ENCODE data around the gene HEXA.

The HEXA gene

DNA sequence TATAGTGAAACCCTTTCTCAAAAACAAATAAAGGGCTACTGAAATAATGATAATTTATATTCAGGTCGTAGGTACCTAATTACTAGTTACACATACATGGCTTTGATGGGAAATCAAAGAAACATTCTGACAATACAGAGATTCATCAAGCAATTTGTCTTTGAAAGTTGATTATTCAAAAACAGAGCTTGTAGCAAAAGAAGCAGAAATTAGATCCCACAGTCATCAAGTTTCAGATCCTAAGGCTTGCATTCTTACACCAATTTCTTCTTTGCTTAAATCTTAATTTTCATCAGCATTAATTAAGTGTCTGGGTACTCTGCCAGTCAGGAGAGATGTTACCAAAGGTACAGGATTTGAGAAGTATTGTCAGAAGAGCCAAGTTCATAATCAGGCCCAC, 1.5 kb upstream of the HEXA start:
- DNase-seq (ENCODE audit: low read depth in 2 of 2, low spot score in 1 of 2): no peak

DNA sequence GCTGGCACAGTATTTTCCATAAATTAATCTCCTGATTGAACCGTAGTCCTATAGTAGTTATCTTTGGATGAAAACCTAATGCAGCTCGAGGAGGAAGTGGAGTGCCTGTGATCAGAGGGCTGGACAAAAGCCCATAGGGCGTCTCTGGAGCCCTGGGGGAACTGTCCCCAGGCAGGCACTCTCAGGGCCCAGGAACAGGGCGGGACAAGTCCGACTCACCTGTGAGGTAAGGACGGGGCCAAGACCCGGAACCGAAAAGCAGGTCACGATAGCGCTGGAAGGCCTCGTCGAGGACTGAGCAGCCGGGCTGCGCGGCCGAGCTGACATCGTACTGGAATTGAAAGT, 341 bp downstream of the HEXA start:
- DNase-seq (ENCODE audit: low read depth in 2 of 2, low spot score in 1 of 2): peak in 1 of 2 donors; percentile 11

DNA sequence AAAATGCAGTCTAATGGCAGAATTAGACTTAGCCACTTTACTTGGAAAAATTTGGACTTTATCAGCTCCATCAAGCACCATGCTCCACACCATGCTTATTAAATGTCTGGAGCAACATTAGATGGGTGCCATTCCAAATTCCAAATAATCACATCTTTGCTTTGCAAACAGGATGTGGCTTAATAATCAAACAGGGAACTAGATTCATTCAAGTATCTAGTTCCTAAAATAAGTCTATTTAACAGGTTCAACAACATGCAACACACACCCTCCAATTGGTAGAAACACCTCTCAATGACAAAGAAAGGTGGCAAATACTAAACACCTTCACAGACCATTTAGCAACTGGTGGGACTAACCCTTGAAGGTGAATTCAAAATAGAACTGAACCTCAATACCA, 3.5 kb downstream of the HEXA start:
- DNase-seq (ENCODE audit: low read depth in 2 of 2, low spot score in 1 of 2): no peak

DNA sequence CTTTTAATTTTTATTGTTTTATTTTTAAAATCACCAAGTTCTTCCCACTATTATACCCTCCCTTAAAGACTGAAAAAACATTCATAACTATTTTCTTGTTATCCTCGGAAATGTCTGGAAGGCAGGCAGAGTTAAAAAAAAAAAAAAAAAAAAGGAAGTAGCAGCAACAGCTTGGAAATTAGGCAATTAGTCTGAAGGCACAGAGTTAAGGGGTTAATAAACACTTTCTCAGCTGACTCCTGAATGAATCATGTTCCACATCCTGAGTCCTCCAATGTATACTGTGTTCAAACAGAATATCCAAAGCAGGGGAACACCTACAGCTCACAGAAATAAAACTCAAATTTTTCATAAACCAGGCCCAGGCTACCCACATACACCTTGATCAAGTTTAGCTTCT, 5.8 kb downstream of the HEXA start:
- no peak for DNase-seq (ENCODE audit: low read depth in 2 of 2, low spot score in 1 of 2)

DNA sequence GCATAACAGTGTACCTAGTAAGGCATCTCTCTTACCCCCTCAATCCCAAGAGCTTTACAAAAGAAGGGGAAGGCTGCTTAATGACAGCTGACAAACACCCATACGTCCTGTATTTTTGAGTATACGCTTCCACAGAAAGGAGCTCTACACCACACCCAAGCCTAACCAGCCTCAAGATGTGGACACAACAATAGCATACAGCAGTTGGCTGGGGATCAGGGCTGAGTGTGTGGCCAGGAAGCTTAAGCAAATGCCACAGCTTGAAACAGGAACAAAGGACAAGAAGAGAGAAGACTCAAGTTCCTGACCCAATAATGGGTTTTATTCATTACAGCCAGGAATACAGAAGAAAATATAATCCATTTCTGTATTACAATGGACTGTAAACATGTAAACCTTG, 6.9 kb downstream of the HEXA start:
- DNase-seq (ENCODE audit: low read depth in 2 of 2, low spot score in 1 of 2): no peak

DNA sequence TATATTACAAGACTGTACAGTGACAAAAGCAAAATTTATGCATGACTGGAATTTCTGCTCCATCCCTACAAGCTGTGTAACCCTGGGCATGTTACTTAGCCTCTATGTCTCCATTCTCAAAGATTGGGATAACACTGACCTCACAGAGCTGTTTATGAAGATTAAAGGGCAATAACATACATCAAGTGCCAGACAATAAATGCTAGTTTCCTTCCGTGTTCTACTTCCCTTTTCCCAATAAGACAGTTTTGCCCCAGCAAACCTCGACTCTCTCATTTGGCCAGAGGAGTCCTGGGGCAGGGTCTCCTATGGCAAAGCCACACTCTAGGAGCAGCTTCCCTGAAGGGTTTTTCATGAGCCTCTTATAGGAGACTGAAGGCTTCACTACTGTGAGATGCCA, 7.5 kb downstream of the HEXA start:
- no peak for DNase-seq (ENCODE audit: low read depth in 2 of 2, low spot score in 1 of 2)

DNA sequence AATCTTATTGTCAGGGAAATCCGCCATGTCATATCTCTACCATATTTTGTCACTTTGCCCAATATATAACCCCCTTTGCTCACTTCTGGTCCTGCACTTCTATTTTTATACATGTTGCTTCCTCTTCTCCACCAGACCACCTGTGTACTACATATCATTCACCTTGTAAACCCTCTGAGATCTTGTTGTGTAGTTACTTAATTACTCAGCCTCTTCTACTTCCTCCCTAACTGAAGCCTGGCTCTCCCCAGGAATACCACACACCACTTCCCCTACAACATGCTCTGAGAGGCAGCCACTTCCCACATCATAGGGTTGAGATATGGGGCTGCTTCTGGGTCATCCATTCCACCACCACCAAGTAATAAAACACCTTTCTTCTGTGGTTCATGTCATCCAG, 10.0 kb downstream of the HEXA start:
- no peak for DNase-seq (ENCODE audit: low read depth in 2 of 2, low spot score in 1 of 2)

DNA sequence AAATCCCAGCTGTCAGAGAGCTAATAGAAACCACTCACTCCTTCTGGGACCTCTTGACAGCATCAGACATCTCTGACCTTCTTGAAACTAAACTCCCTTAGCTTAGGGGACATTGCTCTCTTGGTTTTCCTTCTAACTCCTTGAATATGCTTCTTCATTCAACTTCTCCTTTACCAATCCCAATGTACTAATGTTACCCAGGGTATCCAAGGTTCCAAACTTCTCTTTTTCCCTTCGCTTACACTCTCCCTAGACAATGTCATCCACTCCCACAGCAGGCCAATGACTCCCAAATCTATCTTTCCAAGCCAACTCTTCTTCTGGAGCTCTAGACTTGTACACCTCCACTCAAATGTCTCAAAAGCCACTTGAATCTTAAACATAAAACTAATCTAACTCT, 14.6 kb downstream of the HEXA start:
- no peak for DNase-seq (ENCODE audit: low read depth in 2 of 2, low spot score in 1 of 2)

DNA sequence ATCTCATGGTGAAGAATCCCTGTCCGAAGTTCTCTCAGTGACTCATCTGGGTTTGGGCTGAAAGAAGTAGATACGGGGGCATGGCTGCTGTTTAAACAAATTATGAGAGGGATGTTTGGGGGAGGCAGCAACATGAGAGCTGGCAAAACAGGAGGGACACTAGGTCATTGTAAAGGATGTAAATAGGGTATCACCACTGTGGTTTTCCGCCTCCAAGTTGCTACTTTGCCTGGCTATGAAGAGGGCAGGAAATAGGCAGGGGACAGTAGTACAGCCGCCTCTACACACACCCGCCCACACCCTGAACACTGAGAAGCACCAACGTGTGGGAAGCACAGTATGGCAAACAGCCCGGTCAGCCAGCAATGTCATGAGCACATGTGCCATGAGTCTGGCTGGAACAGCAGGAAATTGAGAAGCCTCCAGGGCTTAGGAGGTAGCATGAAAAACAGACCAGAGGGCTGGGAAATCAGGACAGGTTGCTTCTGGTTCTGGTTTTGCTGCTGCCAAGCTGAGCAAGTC, 17.1 kb downstream of the HEXA start:
- no peak for DNase-seq (ENCODE audit: low read depth in 2 of 2, low spot score in 1 of 2)

DNA sequence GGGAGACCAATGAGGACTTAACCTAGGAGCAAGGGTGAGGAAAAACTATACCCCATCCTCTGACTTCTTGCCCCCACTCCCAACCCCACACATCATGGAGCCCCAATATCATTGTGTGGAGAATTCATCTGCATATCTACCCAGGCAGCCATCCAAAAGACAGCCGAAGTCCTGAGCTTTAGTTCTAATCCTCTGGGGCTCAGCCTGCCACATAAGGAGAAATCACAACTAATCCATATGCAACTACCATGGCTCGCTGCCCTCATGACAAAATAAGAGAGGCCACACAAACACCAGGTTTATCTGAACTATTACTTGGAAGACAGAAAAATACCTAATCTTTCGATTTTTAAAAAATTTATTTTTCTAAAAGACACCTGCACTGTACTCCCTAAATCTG, 17.7 kb downstream of the HEXA start:
- no peak for DNase-seq (ENCODE audit: low read depth in 2 of 2, low spot score in 1 of 2)

DNA sequence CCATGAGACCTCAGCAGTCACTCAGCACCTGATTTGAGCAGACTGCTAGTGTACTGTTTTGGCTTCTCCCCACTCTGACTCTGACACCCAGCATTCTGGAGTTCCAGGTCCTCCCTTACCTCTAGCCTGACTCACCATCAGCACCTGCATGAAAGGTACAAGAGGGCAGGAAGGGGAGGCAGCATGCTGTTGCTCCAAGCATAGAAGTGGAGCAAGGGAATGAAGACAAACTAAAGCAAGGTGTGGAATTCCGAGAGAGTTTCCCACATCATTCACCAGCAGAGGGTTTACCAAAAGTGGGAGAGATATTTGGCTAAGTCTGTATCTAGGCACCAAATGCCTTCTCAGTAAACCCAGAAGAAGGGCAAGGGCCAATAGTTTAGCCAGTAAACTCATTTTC, 21.3 kb downstream of the HEXA start:
- DNase-seq (ENCODE audit: low read depth in 2 of 2, low spot score in 1 of 2): no peak

DNA sequence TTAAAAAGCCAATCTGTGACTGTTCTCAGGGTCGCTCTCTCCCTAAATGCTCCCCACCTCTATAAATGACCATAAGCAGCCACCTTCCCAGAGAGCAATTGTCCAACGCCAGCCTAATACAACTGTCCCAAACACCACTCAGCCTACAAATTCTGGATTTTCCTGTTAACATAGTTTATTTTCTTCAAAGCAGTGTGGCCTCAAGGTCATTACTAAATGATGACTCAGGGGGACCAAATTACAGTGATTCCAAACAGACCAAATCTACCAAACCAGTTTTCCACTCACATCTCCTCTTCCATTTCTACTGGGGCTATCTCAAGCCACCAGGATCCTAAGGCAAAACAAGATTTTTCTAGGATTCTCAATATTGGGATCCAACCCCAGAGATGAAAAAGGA, 22.5 kb downstream of the HEXA start:
- no peak for DNase-seq (ENCODE audit: low read depth in 2 of 2, low spot score in 1 of 2)

DNA sequence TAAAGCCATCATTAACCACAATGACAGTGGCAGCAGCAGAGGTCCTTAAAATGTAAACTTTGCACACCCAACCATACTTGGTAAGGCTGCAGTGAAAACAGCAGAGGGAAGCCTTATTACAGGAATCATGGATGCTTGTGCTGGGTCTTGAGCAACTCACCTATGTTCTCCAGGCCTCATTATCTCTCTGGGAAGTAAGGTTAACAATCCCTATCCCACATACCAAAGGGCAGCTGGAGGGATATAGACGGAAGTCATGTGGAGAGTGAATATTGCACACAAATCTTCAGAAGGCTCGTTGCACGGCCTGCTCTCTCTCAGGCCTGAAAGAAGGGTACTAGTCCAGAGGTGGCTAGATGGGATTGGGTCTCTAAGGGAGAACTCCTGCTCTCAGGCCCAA, 30.0 kb downstream of the HEXA start:
- no peak for DNase-seq (ENCODE audit: low read depth in 2 of 2, low spot score in 1 of 2)

DNA sequence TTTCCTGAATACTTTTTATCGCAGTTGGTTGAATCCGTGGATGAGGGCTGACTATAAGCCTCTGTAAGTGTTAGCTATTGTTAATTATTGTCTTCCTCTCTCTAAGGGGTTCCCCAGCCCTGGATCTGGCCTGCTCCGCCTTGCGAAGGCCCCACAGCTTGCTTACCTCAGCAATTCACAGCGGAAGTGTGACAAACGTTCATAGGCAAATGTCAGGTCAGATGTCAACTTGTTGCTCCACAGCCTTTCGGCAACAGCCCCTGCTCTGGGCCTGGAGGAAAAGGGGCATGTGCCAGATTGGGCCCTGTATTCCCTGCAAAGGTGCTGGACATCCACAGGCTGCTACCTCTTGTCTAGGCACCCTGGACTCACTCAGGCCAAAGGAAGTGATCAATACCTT, 30.5 kb downstream of the HEXA start:
- DNase-seq (ENCODE audit: low read depth in 2 of 2, low spot score in 1 of 2): no peak

DNA sequence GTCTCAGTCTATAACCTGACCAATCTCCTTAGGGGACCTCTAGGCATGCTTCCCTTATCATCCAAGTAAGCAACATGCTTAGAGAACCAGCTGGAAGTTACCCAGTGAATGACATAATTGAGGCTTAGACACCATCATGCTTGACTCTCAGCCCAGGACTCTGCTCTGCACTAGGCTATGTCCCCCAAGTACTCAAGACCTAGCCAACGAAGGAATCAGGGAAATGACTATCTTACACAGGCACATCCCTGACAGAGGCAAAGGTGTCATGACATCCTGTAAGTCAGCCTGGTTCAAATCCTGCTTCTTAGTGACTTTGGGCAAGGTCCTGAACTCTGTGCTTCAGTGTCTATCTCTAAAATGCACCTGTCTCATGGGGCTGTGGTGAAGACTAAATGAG, 31.2 kb downstream of the HEXA start:
- no peak for DNase-seq (ENCODE audit: low read depth in 2 of 2, low spot score in 1 of 2)

DNA sequence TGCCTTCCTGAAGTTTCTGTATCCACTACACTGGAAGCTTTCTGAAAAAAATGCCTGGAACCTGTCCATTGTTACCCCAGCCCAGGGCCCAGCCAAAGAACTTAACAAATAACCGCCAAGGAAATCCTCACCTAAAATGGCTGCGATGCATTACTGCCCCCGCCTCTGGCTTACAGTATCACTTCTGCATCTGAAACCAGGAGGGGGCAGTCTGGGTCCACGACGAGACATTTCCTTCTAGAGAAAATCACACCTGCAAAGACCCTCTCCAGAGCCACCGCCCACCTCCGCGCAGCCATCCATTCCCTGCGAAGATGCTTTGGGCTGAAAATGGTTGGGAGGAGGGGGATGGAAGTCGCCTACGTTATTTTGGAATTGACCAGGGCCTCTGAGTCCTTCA, 33.4 kb downstream of the HEXA start:
- no peak for DNase-seq (ENCODE audit: low read depth in 2 of 2, low spot score in 1 of 2)

DNA sequence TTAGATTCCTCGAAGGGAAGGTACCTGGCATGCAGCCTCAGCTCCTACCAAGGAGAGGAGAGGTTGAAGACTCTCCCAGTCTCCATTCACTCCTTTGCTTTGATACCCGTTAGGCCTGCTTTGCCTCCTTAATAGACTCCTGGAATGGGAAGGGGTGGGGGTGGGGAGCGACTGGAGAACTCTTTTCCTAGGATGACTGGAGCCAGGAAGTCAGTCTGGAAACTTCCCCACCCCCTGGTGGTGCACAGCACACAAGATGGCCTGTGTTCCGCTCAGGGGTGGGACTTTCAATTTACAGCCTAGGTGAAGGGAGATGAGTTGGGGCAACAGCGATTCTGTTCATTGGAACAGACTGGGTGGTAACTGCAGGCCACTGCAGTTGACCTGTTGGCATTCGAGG, 34.5 kb downstream of the HEXA start:
- no peak for DNase-seq (ENCODE audit: low read depth in 2 of 2, low spot score in 1 of 2)

DNA sequence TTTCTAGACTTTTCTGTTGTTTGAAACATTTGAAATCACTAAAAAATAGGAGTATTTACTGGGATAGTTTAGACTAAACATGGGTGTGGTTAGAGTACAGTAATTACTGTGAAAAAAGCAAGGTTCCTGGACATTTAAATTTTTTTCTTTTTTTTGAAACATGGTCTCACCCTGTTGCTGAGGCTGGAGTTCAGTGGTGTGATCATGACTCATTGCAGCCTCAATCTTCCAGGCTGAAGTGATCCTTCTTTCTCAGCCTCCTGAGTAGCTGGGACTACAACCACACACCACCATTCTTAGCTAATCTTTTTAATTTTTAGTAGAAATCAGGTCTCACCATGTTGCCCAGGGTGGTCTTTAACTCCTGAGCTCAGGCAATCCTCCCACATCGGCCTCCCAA, 35.4 kb downstream of the HEXA start:
- DNase-seq (ENCODE audit: low read depth in 2 of 2, low spot score in 1 of 2): no peak

DNA sequence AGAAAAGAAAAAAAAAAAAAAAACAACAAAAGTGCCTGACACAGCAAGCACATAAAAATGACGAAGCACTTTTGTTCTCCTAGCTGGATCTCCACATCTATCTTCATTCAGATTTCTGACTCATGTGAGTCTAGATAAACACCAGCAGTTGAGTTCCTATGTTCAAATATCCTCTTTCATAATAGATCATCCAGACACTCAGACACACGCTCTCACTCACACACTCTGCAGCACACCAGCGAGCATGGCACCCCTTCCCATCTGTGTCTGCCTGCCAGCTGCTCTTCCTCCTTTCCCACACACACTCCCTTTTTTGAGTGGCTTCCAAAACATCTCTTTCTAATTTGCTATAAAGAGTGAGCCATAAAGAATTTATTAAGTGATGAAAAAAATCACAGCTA, 36.0 kb downstream of the HEXA start:
- DNase-seq (ENCODE audit: low read depth in 2 of 2, low spot score in 1 of 2): no peak

DNA sequence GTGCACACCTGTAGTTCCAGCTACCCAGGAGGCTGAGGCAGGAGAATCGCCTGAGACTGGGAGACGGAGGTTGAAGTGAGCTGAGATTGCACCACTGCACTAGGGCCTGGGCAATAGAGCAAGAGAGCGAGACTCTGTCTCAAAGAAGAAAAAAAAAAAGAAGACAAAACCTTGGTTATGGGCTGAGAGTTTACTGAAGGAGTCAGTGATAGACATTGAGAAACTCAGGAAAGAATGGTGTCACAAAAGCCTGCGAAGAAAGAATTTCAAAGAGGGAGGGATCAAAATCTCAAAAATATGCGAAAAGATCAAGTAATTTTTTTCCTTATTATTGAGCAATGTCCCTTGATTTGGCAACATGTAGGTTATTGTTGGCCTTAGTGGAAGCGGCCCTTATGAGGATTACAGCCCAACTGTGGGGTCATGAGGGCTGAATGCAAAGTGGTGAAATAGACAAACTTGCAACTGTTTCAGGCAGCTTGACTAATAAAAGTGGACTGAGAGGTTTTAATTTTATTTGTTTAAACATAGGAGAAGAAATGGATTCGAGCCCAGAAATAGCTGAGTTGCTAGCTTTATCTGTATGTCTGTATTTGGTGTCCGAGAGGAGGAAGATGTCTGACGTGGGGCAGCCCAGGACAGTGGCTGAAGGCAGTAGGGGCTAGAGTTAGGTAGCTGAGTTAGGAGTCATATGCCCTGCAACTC, 37.0 kb downstream of the HEXA start:
- DNase-seq (ENCODE audit: low read depth in 2 of 2, low spot score in 1 of 2): no peak

DNA sequence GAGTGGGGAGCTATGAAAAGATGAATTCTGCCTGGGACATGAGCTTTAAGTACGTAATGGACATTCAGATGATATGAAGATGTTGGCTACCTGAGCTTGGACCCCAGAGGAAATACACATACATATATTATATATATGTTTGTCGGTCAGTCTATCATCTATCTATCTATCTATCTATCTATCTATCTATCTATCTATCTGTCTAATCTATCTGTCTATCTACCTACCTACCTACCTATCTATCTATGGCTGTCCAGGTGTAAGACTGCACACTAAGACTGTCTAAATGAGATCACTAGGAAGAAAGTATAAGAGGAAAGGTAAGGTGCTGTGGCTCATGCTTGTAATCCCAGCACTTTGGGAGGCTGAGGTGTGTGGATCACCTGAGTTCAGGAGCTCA, 37.7 kb downstream of the HEXA start:
- DNase-seq (ENCODE audit: low read depth in 2 of 2, low spot score in 1 of 2): no peak

DNA sequence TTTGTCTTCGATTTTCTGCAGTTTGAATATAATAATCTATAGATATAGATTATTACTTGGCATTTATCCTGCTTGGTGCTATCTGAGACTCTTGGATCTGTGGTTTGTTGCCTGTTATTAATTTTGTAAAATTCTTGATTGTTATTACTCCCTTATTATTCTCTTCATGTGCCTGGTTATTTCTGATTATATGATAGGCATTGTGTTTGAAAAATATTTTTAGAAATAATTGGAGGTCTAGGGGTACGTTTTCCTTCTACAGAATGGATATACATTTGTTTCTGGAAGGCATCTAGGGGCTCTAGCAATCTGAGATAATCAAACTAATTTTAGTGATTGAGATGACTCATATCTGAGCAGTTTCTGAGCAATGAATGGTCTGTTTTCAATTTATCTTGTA, 41.0 kb downstream of the HEXA start:
- DNase-seq (ENCODE audit: low read depth in 2 of 2, low spot score in 1 of 2): no peak

DNA sequence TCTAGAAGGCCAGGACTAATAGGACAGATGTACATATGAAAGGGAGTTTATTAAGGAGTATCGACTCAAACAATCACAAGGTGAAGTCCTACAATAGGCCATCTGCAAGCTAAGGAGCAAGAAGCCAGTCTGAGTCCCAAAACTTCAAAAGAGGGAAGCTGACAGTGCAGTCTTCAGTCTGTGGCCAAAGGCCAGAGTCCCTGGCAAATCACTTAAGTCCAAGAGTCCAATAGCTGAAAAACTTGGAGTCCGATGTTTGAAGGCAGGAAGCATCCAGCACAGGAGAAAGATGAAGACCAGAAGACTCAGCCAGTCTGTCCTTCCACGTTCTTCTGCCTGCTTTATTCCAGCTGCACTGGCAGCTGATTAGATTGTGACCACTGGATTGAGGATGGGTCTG, 44.8 kb downstream of the HEXA start:
- DNase-seq (ENCODE audit: low read depth in 2 of 2, low spot score in 1 of 2): no peak

DNA sequence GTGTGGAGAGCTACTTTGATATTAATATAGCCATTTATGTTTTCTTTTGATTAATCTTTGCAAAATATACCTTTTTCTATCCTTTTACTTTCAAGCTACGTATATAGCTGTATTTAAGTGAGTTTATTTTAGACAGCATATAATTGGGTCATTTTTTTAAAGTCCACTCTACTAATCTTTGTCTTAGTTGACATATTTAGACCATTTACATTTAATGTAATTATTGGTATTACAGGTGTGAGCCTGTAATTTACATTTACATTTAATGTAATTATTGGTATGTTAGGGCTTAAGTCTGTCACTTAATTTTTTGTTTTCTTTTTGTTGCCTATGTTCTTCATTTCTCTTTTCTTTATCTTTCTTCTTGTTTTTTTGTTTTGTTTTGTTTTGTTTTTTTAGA, 52.1 kb downstream of the HEXA start:
- DNase-seq (ENCODE audit: low read depth in 2 of 2, low spot score in 1 of 2): no peak
